Kasumi-1 (cell line): ENCODE measurements around the gene COL4A2.
"Not testable (repeated sequence)": the region's sequence is repeated elsewhere in the genome, so short reads cannot be mapped to it uniquely, and the experiment has no call there.

ENCODE experiments used
- DNase-seq, 2 experiments: peaks; one replicate each; lab custom pipeline; 2025; lab: John Stamatoyannopoulos, UW

COL4A2 gene

GRCh38 chr13:110307767-110308655 lies 927 bp downstream of the COL4A2 start:
- no peak for DNase-seq

GRCh38 chr13:110308656-110309359 lies 1.7 kb downstream of the COL4A2 start:
- DNase-seq: no peak

GRCh38 chr13:110309661-110310524 lies 2.8 kb downstream of the COL4A2 start:
- DNase-seq: no peak

DNA sequence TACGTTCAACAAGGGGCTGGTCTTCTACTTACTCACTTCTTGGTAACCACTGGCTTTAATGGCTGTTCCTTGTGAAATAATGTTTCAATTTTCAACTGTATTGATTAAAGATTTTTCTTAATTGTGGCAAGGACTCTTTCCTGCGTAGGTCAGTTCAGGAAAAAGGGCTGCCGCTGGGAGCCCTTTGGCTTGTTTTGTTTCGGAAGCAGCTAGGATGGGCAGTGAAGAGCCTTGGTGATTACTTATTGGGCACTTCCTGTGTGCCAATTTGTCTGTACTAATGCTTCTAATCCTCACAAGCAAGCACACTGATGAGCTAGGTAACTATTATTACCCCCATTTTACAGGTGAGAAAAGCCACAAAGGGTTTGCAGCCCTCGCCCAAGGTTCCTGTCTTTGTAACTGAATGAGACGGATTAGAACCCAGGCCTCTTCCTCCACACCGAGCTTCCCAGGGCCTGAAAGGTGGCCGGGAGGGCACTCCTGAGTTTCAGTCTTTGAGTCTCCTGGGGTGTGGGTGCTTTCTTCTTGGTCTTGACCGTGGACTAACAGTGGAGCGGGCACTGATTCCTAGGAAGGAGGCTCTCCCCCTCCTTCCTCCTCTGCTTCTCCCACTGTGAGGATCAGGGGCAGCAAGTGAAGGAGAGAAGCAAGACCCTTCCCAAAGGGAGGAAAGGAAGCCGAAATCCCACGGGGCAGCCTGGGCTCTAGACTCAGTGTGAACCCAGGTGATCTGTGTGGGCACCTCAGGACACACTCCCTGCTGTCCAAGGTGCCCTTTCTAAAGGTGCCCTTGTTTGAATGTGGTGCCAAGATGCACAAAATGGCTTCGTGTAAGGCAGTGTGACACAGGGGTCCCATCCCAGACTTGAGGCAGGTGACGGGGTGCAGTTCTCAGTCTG lies 3.7 kb downstream of the COL4A2 start:
- no peak for DNase-seq

GRCh38 chr13:110311443-110312338 lies 4.6 kb downstream of the COL4A2 start:
- no peak for DNase-seq

DNA sequence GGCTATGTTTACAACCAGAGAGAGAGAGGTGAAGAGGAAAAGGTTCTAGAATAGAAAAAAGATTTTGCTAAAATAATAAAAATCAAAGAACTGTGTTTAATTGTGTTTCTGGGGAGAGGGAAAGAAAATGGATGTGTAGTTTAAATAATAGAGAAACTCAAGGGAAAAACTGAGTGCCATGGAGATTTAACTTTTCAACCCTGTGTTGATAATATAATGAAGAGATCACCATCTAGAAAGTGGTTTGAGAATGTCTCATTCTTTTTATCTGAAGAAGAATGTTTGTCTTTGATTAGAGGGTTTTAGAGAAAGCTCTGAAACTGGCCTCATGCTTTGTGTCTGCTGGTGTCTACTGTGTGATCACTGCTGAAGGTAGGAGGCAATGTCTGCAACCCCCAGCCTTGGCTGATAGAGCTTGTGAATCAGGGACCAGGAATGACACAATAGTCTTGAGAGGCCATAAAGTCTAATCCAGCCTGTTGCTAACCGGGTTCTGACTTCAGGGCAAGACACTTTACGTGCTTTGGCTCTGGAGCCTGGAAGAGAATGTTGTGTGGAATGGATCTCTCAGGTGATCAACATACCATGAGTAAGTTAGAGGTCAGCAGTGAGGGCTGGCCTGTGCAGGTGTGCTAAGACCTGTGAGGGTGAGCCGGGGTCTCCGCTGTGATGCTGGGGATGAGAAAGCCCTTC lies 5.4 kb downstream of the COL4A2 start:
- DNase-seq: no peak

DNA sequence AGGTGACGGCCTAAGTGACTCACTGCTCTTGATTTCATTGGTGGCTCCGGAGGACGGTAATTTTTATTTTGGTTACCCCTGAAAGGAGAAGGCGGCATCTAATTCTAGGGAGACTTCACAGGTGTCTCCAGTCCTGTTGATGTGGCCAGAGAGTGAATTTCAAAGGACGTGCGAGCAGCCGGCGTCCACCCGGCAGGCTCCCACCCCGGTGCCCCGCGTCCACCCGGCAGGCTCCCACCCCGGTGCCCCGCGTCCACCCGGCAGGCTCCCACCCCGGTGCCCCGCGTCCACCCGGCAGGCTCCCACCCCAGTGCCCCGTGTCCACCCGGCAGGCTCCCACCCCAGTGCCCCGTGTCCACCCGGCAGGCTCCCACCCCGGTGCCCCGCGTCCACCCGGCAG lies 6.2 kb downstream of the COL4A2 start:
- not testable (repeated sequence) for DNase-seq

GRCh38 chr13:110313733-110314132 lies 6.6 kb downstream of the COL4A2 start:
- not testable (repeated sequence) for DNase-seq

GRCh38 chr13:110314516-110315245 lies 7.6 kb downstream of the COL4A2 start:
- no peak for DNase-seq

GRCh38 chr13:110316196-110316595 lies 9.1 kb downstream of the COL4A2 start:
- no peak for DNase-seq

DNA sequence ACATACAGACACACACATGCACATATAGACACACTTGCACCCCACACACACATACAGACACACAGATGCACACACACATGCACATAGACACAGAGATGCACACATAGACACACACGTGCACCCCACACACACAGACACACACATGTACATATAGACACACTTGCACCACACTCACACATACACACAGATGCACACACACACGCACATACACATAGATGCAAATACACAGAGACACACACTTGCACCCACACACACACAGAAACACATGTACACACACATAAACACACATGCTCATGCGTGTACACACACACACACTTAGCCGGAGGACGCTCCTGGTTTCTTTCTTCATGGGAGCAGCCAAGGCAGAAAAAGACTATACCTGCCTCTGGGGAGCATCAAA lies 10.0 kb downstream of the COL4A2 start:
- DNase-seq: no peak

DNA sequence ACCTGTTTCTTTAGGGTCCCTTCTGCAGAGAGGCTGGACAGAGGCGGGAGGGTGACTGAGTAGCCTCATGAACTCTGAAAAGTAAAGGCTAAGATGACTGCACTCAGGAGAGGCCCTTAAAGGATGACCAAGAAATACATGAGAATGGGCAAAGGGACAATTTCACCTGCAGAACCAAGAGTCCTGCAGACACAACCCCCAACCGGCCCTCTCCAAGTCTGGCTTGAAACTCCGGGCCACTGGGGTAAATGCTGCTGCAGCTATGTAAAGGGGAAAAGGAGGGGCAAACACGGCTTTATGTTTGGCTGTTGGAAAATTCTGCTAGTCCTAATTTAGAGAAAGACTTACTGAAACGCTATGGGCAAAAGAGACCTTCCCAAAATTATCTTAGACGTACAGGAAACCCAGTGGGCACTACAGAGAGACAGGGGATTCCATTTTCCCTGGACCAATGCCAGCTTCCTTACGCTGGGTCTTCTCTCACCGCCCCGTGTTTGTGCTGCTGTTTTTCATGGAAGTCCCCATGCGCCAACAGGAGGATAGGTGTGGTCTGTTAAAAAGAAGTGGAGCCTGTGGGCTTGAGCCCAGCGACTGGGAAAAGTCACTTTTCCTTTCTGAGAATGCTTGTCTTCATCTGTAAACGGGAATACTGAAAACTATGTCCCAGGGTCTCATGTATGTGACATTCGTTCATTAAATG lies 10.6 kb downstream of the COL4A2 start:
- no peak for DNase-seq

- no peak for DNase-seq
These were observed 11.8 kb downstream of the COL4A2 start for GRCh38 chr13:110318920-110319319.

DNA sequence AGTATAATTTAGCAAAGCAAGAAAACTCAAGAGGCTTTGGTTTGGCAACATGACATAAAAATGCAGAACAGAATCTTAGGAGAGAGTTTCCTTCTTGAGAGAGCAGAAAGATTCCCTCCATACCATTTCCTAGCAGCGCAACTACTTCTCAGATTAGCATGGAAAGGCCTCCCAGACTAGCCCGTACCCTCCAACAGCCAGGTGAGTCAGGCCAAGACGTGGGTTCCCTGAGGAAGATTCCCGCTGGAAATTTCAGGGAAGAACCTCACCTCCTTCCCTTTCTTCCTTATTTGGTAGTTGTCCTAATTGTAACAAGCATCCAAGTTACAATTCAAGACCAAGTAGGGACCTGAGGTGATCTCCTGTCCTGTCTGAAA lies 12.3 kb downstream of the COL4A2 start:
- DNase-seq: no peak

DNA sequence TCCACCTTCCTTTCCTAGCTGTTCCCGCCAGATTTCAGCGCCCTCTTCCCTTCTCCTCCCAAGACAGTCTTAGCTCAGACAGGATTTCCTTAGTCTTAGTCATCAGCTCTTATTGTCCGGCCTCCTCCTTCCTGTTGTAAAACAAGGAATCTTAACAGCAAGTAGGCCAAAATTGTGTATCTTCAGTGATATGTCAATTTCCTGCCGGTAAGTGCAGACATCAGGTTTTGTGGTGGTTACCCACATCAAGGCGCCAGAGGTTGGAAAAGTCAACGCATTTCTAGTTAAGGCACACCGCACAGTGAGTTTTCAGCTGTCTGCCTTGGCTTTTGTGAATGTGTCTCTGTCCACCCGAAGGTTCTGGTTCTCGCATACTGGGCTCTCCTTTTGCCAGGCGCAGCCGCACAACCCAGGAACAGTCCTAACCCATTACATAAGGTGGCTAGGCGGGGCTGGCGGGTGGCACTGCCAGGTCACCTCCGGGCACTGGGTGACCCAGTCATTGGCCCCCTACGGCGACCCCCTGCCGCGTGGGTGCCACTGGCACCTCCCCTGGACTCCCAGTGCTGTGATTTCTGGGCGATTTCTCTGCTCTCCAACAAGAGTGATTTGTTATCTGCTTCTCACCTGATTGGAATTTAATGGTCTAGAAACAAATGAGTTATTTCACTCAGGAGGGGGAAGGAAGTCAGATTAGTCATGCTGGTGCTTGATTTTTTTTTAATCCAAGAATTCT lies 12.9 kb downstream of the COL4A2 start:
- no peak for DNase-seq

DNA sequence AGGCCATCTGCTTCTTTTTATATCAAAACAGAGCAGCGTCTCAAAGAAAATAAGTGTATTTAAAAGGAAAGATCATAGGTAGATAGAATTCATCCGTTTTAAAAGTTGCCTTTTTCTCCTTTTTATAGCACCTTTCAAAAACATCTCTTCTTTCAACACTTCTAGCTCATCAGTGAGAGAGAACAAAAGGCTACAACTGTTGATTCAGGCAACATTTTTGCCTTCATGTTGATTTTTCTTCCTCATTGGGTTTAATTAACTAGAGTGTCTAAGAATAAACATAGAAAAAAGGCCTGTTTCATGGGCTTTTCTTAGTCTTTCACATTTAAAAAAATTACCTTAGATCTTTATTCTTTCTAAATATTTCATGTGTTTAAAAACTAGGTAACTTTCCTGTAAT lies 13.6 kb downstream of the COL4A2 start:
- DNase-seq: no peak

DNA sequence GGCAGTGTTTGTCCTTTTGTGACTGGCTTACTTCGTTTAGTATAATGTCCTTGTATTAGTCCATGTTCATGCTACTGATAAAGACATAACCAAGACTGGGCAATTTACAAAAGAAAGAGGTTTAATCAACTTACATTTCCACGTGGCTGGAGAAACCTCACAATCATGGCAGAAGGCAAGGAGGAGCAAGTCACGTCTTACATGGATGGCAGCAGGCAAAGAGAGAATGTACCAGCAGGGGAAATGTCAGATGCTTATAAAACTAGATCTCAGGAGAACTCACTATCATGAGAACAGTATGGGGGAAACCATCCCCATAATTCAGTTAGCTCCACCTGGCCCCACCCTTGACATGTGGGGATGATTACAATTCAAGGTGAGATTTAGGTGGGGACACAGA lies 14.5 kb downstream of the COL4A2 start:
- not testable (repeated sequence) for DNase-seq
